GM12878 (cell line): ENCODE measurements around the gene NYAP1. TPM values are rescaled to one million over a fixed set of nuclear protein-coding genes. Genes with fewer than 3 reads are reported as not detected.

Experiments used
- ATAC-seq: fragments of 200-7000 bp; cut with Tn5 transposase; 3 replicates; pipeline ENCODE4 v1.9.1; 2020; ENCODE audit warnings: mild to moderate bottlenecking, moderate library complexity
- BruUV-seq: library from RNA; stranded (reverse); fragments of 400-500 nt; replicated peaks from 2 replicates; lab custom pipeline; 2021; lab: Mats Ljungman, UMichigan
- CTCF ChIA-PET: fragments of 300-600 bp; sonication (Branson Sonifier 250); formaldehyde crosslinking; extraction: SDS; loops from one replicate; lab custom pipeline; 2021; ENCODE audit warnings: inconsistent platforms; lab: Yijun Ruan, JAX
- POLR2A ChIA-PET: fragments of 350-600 bp; formaldehyde crosslinking; extraction: SDS; loops from one replicate; lab custom pipeline; 2021; ENCODE audit warnings: inconsistent platforms; lab: Charles Lee
- RAD21 ChIA-PET: fragments of 300-600 bp; sonication (Branson Sonifier 250); formaldehyde crosslinking; loops from one replicate; lab custom pipeline; 2023; ENCODE audit warnings: antibody characterized with exemption; ENCODE audit not compliant: unreplicated experiment; lab: Charles Lee
- SMC1A ChIA-PET: fragments of 300-600 bp; sonication (Branson Sonifier 250); formaldehyde crosslinking; loops from one replicate; lab custom pipeline; 2023; ENCODE audit not compliant: unreplicated experiment, uncharacterized antibody; lab: Charles Lee
- DNase-seq: peaks from one replicate; pipeline ENCODE4 v3.0.0-alpha.2; 2011; ENCODE audit warnings: low read depth, low spot score
- FAIRE-seq: peaks from 3 replicates; lab custom pipeline; 2011; peaks lifted over from hg19 to GRCh38; lab: Jason Lieb, UNC
- H2AFZ ChIP-seq: 2 replicates; pipeline ENCODE4 v1.6.0; 2011; ENCODE audit warnings: low read depth, low read length, control low read depth; ENCODE audit not compliant: control insufficient read depth
- H3K27ac ChIP-seq: 2 replicates; pipeline ENCODE4 v1.5.1; 2011; ENCODE audit warnings: control low read depth; ENCODE audit not compliant: control insufficient read depth, insufficient read depth
- H3K27me3 ChIP-seq, 2 experiments: replicated peaks in 1 of 2; 2 replicates each; pipeline versions ENCODE4 v1.6.0 to v1.6.1; 2011; ENCODE audit warnings: low read length in 1 of 2; ENCODE audit not compliant: control insufficient read depth in 2 of 2, insufficient read depth in 2 of 2
- H3K36me3 ChIP-seq, 2 experiments: 2 replicates each; pipeline ENCODE4 v1.5.1; 2011; ENCODE audit warnings: low read length in 1 of 2; ENCODE audit not compliant: control insufficient read depth in 2 of 2, insufficient read depth in 2 of 2
- H3K4me1 ChIP-seq: 2 replicates; pipeline ENCODE4 v1.6.1; 2011; ENCODE audit warnings: mild to moderate bottlenecking, low read length, moderate library complexity, mixed read lengths; ENCODE audit not compliant: control insufficient read depth, insufficient read depth
- H3K4me2 ChIP-seq: 2 replicates; pipeline ENCODE4 v1.6.0; 2011; ENCODE audit warnings: control low read depth; ENCODE audit not compliant: control insufficient read depth, insufficient read depth
- H3K4me3 ChIP-seq: fragments of 200-600 bp; sonication (generic); 2 replicates; pipeline ENCODE4 v1.5.1; 2016
- H3K79me2 ChIP-seq: 2 replicates; pipeline ENCODE4 v1.6.0; 2011; ENCODE audit warnings: low read length; ENCODE audit not compliant: control insufficient read depth, insufficient read depth
- H3K9ac ChIP-seq: 2 replicates; pipeline ENCODE4 v1.8.0; 2011; ENCODE audit warnings: low read length, control low read depth, mixed read lengths; ENCODE audit not compliant: control insufficient read depth, insufficient read depth
- H3K9me3 ChIP-seq: replicated peaks from 3 replicates; pipeline ENCODE4 v1.5.1; 2011; ENCODE audit warnings: mild to moderate bottlenecking, low read length; ENCODE audit not compliant: control insufficient read depth, insufficient read depth
- H4K20me1 ChIP-seq: 2 replicates; pipeline ENCODE4 v1.6.0; 2011; ENCODE audit not compliant: control insufficient read depth, insufficient read depth
- DPF2 ChIP-seq: fragments of 450-650 bp; IDR thresholded peaks from 2 replicates; pipeline ENCODE4 v1.6.1; 2017; ENCODE audit warnings: mild to moderate bottlenecking
- GATAD2B ChIP-seq: fragments of 450-650 bp; conservative IDR thresholded peaks from 2 replicates; pipeline ENCODE4 v1.6.1; 2017; ENCODE audit warnings: low read depth, mild to moderate bottlenecking, moderate library complexity
- IRF4 ChIP-seq: IDR thresholded peaks from 2 replicates; pipeline ENCODE4 v1.6.1; 2011; ENCODE audit warnings: low read depth, low read length
- KAT2A ChIP-seq: conservative IDR thresholded peaks from 2 replicates; pipeline ENCODE4 v1.6.1; 2011; ENCODE audit warnings: low read depth, low read length; ENCODE audit not compliant: control insufficient read depth
- KDM1A ChIP-seq: fragments of 200-600 bp; sonication (generic); IDR thresholded peaks from 2 replicates; pipeline ENCODE4 v1.6.1; 2016; ENCODE audit warnings: borderline replicate concordance
- NR2C1 ChIP-seq: fragments of 450-650 bp; IDR thresholded peaks from 2 replicates; pipeline ENCODE4 v1.6.1; 2017; ENCODE audit warnings: antibody characterized with exemption, mild to moderate bottlenecking, moderate library complexity
- PAX5 ChIP-seq: IDR thresholded peaks from 2 replicates; pipeline ENCODE4 v1.6.1; 2011; ENCODE audit warnings: low read depth, low read length, borderline replicate concordance
- SP1 ChIP-seq: IDR thresholded peaks from one replicate; pipeline ENCODE4 v1.6.1; 2011; ENCODE audit warnings: low read depth, low read length
- ZZZ3 ChIP-seq: IDR thresholded peaks from 2 replicates; pipeline ENCODE4 v1.6.1; 2011; ENCODE audit warnings: low read depth; ENCODE audit not compliant: control insufficient read depth, insufficient read length
- WGBS: methylation state at CpG from one replicate; pipeline ENCODE4 v1.1.6; 2016; ENCODE audit warnings: low lambda C conversion rate; ENCODE audit not compliant: insufficient replicate concordance, insufficient coverage; ENCODE audit errors: missing lambda C conversion rate; 5-methylcytosine and 5-hydroxymethylcytosine counted together
- in situ Hi-C: fragments of 300-500 bp; cut with MboI; formaldehyde crosslinking; loops from 9 replicates; pipeline ENCODE4 v1.14.3; 2018; ENCODE audit warnings: mixed read lengths
- intact Hi-C: fragments of 100-400 bp; cut with micrococcal nuclease; formaldehyde crosslinking; loops from one replicate; pipeline ENCODE4 v1.14.2; 2022; ENCODE audit not compliant: unreplicated experiment
- polyA plus RNA-seq, 11 experiments: library from polyadenylated mRNA; depleted of rRNA in 4 of 11; unstranded in 6 of 11; stranded (reverse) in 5 of 11; fragments of >200 nt; fragmentation: Nextera tagmentation in 4 of 11; fragmentation: Illumina TruSeq in 1 of 11; extraction: Ambion mirVana in 4 of 11; extraction: Trizol in 1 of 11; gene quantifications; 1 replicate in 1 of 11; 2 replicates in 10 of 11; pipeline versions ENCODE4 v1.2.1 to v1.2.3, GENCODE V29; 2011 to 2016; ENCODE audit warnings: inconsistent platforms in 2 of 11, missing spikeins in 2 of 11, low read depth in 1 of 11
- total RNA-seq, 4 experiments: library from RNA; depleted of rRNA in 3 of 4; stranded (reverse); fragments of >200 nt in 3 of 4; fragmentation: Illumina TruSeq in 1 of 4; extraction: Trizol in 1 of 4; gene quantifications; 2 replicates each; pipeline versions ENCODE4 v1.2.1 to v1.2.3, GENCODE V29; 2013 to 2021
- TF ChIP-seq, protein P1 (sequence below): fragments of 450-650 bp; formaldehyde crosslinking; IDR thresholded peaks from 2 replicates; pipeline ENCODE4 v1.4.0; 2022; ENCODE audit warnings: mild to moderate bottlenecking, moderate library complexity
- TF ChIP-seq, protein P2 (sequence below): IDR thresholded peaks from 2 replicates; pipeline ENCODE4 v1.6.1; 2011; ENCODE audit warnings: low read depth, mild to moderate bottlenecking, low read length, moderate library complexity, borderline replicate concordance; ENCODE audit errors: extremely low read depth

Gene NYAP1
- total and polyA plus RNA-seq, 10 of the 15 experiments (the other 5 are each of a cell fraction or from before 2014, with no cell fraction given) = 0.04 to 0.28 (median 0.11) TPM; not detected in 6

DNA sequence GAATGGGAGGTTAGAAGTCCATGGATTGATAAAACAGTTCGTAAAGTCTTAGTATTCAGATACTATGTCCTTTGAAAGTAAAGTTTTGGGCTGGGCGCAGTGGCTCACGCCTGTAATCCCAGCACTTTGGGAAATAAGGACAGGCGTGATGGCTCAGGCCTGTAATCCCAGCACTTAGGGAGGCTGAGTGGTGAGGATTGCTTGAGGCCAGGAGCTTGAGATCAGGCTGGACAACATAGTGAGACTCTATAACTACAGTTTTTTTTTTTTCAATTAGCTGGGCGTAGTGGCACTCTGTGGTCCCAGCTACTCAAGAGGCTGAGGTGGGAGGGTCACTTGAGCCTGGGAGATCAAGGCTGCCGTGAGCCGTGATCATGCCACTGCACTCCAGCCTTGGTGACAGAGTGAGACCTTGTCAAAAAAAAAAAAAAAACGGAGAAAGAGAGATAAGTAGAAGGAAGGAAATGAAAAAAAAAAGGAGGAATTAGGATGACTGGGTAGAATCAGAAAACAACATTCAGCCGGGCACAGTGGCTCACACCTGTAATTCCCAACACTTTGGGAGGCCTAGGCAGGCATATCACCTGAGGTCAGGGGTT, 29.6 kb downstream of the NYAP1 start (continued):
- TF ChIP-seq, protein P1, sequence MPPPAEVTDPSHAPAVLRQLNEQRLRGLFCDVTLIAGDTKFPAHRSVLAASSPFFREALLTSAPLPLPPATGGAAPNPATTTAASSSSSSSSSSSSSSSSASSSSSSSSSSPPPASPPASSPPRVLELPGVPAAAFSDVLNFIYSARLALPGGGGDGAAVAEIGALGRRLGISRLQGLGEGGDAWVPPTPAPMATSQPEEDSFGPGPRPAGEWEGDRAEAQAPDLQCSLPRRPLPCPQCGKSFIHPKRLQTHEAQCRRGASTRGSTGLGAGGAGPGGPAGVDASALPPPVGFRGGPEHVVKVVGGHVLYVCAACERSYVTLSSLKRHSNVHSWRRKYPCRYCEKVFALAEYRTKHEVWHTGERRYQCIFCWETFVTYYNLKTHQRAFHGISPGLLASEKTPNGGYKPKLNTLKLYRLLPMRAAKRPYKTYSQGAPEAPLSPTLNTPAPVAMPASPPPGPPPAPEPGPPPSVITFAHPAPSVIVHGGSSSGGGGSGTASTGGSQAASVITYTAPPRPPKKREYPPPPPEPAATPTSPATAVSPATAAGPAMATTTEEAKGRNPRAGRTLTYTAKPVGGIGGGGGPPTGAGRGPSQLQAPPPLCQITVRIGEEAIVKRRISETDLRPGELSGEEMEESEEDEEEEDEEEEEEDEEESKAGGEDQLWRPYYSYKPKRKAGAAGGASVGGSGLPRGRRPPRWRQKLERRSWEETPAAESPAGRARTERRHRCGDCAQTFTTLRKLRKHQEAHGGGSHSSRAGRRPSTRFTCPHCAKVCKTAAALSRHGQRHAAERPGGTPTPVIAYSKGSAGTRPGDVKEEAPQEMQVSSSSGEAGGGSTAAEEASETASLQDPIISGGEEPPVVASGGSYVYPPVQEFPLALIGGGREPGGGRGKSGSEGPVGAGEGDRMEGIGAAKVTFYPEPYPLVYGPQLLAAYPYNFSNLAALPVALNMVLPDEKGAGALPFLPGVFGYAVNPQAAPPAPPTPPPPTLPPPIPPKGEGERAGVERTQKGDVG = no peak
- TF ChIP-seq KDM1A (no peak), DPF2 (no peak)

DNA sequence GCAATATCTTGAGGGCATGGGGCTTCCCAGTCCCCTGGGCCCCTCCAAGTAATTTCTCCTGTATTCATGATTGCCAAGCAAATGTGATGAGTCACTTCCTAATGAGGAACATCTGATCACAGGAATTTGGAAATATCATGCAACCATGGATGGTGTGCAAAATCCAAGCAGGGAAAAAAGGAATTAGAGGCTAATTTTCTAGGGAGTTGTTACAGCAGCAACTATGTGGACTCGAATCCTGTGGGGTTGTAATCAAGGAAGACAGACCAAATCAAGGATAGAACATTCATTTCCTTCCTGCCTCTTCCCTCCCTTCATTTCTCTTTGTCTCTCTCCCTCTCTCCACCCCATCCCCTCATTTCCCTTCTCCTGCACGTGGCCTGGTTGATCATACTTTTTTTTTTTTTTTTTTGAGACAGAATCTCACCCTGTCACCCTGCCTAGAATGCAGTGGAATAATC, 31.4 kb downstream of the NYAP1 start:
- Histone ChIP-seq H3K4me3 (no peak overlapping the region), H3K27ac (no peak overlapping the region), H3K4me1 (peaks cover 25% of the 10 kb centered on the region), H3K79me2 (no peaks in the 10 kb centered on the region), H3K27me3 (no peaks in the 10 kb centered on the region), H2AFZ (no peak overlapping the region), H3K4me2 (no peak overlapping the region), H3K36me3 (no peaks in the 10 kb centered on the region), H3K9ac (no peak overlapping the region), H3K9me3 (no peaks in the 10 kb centered on the region), H4K20me1 (no peaks in the 10 kb centered on the region)
- 38% methylated on average over 1 of the region's 2 CpGs for WGBS
- ChIA-PET RAD21 (interaction anchor here (1.0 to 1.6 kb wide), 2 partner anchors 28 to 30 kb away, joined by 4 to 6 read pairs; no protein-coding TSS in a partner anchor), SMC1A (interaction anchor here (1.3 to 2.0 kb wide), 4 partner anchors 18 to 69 kb away, joined by 3 to 10 read pairs (median 4); no protein-coding TSS in a partner anchor), CTCF (interaction anchor here (0.7 to 1.9 kb wide), 4 partner anchors 10 to 337 kb away, joined by 3 to 7 read pairs (median 4); partner anchors contain the start of gene SLC12A9), POLR2A (interaction anchor here (0.6 to 1.2 kb wide), 3 partner anchors 9 to 97 kb away, joined by 3 to 4 read pairs (median 3); partner anchors contain the start of gene MOSPD3)
- FAIRE-seq (peak; percentile 41), DNase-seq (no peak), ATAC-seq (no peak)
- TF ChIP-seq GATAD2B (no peak), IRF4 (no peak), NR2C1 (no peak), ZZZ3 (no peak), SP1 (no peak), PAX5 (no peak), KAT2A (no peak)
- TF ChIP-seq, protein P2, sequence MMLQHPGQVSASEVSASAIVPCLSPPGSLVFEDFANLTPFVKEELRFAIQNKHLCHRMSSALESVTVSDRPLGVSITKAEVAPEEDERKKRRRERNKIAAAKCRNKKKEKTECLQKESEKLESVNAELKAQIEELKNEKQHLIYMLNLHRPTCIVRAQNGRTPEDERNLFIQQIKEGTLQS = no peak
- intact Hi-C loops = no loop called here
- in situ Hi-C loops = no loop called here
- BruUV-seq = no TSS peak
